HG03521 (cell line): ENCODE results near the gene ACAD10.

Experiments used
- ATAC-seq: cut with Tn5 transposase; IDR thresholded peaks from one replicate; pipeline ENCODE4 v1.9.1; 2021; ENCODE audit warnings: mild to moderate bottlenecking, moderate library complexity; ENCODE audit not compliant: unreplicated experiment

Gene ACAD10

GRCh38 chr12:111773801-111774551 lies 88.1 kb downstream of the ACAD10 start:
- no peak for ATAC-seq

- no peak for ATAC-seq
Measured at GRCh38 chr12:111775205-111776193, 89.6 kb downstream of the ACAD10 start.

GRCh38 chr12:111776836-111777344 lies 91.0 kb downstream of the ACAD10 start:
- ATAC-seq: no peak

- ATAC-seq: no peak
Measured at GRCh38 chr12:111777345-111778045, 91.6 kb downstream of the ACAD10 start.

- ATAC-seq: no peak
Measured at GRCh38 chr12:111780166-111780565, 94.3 kb downstream of the ACAD10 start.

- ATAC-seq: no peak
Measured at GRCh38 chr12:111780615-111781014, 94.8 kb downstream of the ACAD10 start.

GRCh38 chr12:111781085-111781658 lies 95.3 kb downstream of the ACAD10 start:
- no peak for ATAC-seq

- no peak for ATAC-seq
Measured at GRCh38 chr12:111783046-111783445, 97.2 kb downstream of the ACAD10 start.

- ATAC-seq: no peak
Measured at GRCh38 chr12:111784953-111785352, 99.1 kb downstream of the ACAD10 start.

GRCh38 chr12:111785651-111786050 lies 99.8 kb downstream of the ACAD10 start:
- ATAC-seq: no peak

- ATAC-seq: no peak
Measured at GRCh38 chr12:111788178-111788654, 102.4 kb downstream of the ACAD10 start.

GRCh38 chr12:111789779-111790178 lies 103.9 kb downstream of the ACAD10 start:
- no peak for ATAC-seq

- ATAC-seq: no peak
Measured at GRCh38 chr12:111791507-111791906, 105.7 kb downstream of the ACAD10 start.

GRCh38 chr12:111792155-111792855 lies 106.5 kb downstream of the ACAD10 start:
- no peak for ATAC-seq

- ATAC-seq: no peak
Measured at GRCh38 chr12:111792856-111793235, 107.0 kb downstream of the ACAD10 start.

- no peak for ATAC-seq
Measured at GRCh38 chr12:111798182-111798581, 112.3 kb downstream of the ACAD10 start.

- no peak for ATAC-seq
Measured at GRCh38 chr12:111799758-111800157, 113.9 kb downstream of the ACAD10 start.

GRCh38 chr12:111803038-111803626 lies 117.3 kb downstream of the ACAD10 start:
- ATAC-seq: no peak

GRCh38 chr12:111803851-111804250 lies 118.0 kb downstream of the ACAD10 start:
- ATAC-seq: no peak
